ENCODE measurements around the gene CA10. TPM values are rescaled to one million over a fixed set of nuclear protein-coding genes. Genes with fewer than 3 reads are reported as not detected.

CA10 gene
- polyA plus RNA-seq, 6 donors from 2014 or later = not detected

DNA sequence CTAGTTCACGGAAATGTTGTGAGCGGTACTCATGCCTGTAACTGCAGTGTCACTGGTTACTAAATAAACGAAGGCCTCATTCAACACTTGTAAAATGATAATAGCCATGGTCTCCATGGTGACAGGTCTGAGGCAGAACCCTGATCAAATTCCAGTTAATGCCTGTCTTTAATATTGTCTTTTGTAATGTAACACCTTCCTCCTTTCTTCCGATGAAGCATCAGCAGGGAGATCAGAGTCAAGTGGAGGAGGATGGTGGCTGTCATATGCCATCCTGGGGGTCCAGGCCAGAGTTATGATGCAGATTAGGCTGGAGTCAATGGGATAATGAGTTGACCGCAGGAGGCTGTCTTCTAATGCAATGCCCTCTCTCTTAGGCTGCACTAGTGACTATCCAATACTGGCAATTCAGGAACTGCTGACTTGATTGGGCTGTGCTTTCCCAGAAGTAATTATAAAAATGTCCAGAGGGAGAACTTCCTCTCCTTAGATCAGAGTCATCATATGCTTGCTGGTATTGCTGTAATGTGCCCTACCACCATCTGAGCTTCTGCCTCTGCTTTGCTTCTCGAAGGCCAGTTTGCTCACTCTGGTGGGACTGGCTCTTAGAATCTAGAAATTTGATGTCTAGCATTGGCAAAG, 419.1 kb downstream of the CA10 start:
- Mint-ChIP-seq H3K4me3 (no peak overlapping the region), H3K27ac (no peak overlapping the region), H3K27me3 (peaks cover 0 to 7% (median 4%) of the 10 kb centered on the region in 3 donors), H3K4me1 (no peaks in the 10 kb centered on the region), H3K36me3 (no peaks in the 10 kb centered on the region), H3K9me3 (peaks cover 0 to 4% (median 0%) of the 10 kb centered on the region in 7 donors)
- ATAC-seq (ENCODE audit: low read depth in 2 of 2) = no peak
- no peak for DNase-seq

DNA sequence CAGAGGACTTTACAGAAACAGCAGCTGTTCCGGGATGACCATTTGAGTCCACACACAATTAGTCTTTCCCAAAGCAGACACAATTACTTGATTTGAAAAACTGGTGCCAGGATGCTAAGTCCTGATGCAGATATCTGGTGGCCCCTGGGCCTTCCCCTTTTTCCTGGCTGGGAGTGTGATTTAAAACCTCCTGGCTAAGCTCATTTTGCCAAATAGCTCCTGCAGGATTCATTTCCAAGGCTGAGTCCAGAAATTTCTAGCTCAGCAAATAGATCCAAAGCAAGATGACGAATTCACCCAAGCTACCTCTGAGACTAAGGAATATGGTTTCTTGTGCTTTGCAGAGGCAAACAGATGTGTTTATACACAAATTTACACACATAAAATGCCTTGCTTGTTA, 422.2 kb downstream of the CA10 start:
- peaks cover 7 to 18% (median 12%) of the 10 kb centered on the region in 3 donors for H3K27me3 Mint-ChIP-seq
- H3K4me1 Mint-ChIP-seq = no peaks in the 10 kb centered on the region
- no peak for DNase-seq
- peaks cover 0 to 4% (median 0%) of the 10 kb centered on the region in 7 donors for H3K9me3 Mint-ChIP-seq
- H3K36me3 Mint-ChIP-seq = no peaks in the 10 kb centered on the region
- no peak overlapping the region for H3K27ac Mint-ChIP-seq
- no peak for ATAC-seq (ENCODE audit: low read depth in 2 of 2)
- H3K4me3 Mint-ChIP-seq = no peak overlapping the region

- Mint-ChIP-seq H3K4me1 (no peaks in the 10 kb centered on the region), H3K36me3 (no peaks in the 10 kb centered on the region), H3K4me3 (no peak overlapping the region), H3K9me3 (peaks cover 0 to 5% (median 0%) of the 10 kb centered on the region in 7 donors), H3K27ac (no peak overlapping the region), H3K27me3 (peaks cover 0 to 18% (median 12%) of the 10 kb centered on the region in 3 donors)
- ATAC-seq (ENCODE audit: low read depth in 2 of 2) = no peak
- DNase-seq = no peak
Observed at GRCh38 chr17:51734976-51735375, 423.5 kb downstream of the CA10 start.

DNA sequence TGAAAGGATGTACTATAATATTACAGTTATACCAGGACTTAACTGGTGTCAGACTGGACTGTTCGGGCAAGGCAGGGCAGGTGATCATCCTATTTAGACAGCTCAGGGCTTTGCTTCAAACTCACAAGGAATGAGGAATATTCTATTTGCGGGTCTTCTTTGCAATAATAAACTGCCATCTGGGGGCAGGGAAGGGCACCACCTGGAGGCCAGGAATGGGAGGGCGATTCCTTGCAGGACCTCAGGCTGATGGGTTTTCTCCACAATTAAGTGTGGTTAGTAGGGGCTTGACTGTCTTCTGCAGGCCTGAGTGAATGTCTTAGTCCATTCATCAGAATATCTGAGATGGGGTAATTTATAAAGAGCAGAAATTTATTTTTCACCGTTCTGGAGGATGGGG, 424.1 kb downstream of the CA10 start:
- H3K27ac Mint-ChIP-seq = no peak overlapping the region
- no peaks in the 10 kb centered on the region for H3K36me3 Mint-ChIP-seq
- H3K4me1 Mint-ChIP-seq = no peaks in the 10 kb centered on the region
- H3K9me3 Mint-ChIP-seq = peaks cover 0 to 6% (median 0%) of the 10 kb centered on the region in 7 donors
- ATAC-seq (ENCODE audit: low read depth in 2 of 2) (no peak), DNase-seq (no peak)
- H3K4me3 Mint-ChIP-seq = no peak overlapping the region
- H3K27me3 Mint-ChIP-seq = peaks cover 0 to 18% (median 16%) of the 10 kb centered on the region in 3 donors

DNA sequence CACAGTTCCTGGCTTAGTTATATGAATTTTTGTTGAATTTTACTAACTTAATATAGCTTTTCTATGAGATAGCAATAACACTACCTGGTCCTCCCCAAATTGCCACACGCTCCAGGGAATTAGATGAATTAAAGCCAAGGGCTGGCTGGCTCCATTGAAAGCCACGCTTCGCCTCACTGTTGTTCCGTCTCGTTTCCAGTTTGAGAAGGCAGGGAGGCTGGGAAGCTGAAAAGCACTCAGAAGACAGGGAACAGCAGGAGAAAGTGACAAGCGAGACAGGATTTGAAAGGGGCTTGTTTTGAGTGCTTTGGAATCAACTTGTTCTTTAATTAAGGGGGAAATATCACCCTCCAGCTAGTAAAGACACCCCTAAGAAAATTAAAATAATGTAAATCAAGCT, 425.3 kb downstream of the CA10 start:
- H3K27ac Mint-ChIP-seq = no peak overlapping the region
- peaks cover 0 to 3% (median 0%) of the 10 kb centered on the region in 3 donors for H3K4me1 Mint-ChIP-seq
- no peak for DNase-seq
- no peak overlapping the region for H3K4me3 Mint-ChIP-seq
- ATAC-seq (ENCODE audit: low read depth in 2 of 2) = no peak
- peaks cover 0 to 6% (median 0%) of the 10 kb centered on the region in 7 donors for H3K9me3 Mint-ChIP-seq
- peaks cover 13 to 22% (median 18%) of the 10 kb centered on the region in 3 donors for H3K27me3 Mint-ChIP-seq
- no peaks in the 10 kb centered on the region for H3K36me3 Mint-ChIP-seq

DNA sequence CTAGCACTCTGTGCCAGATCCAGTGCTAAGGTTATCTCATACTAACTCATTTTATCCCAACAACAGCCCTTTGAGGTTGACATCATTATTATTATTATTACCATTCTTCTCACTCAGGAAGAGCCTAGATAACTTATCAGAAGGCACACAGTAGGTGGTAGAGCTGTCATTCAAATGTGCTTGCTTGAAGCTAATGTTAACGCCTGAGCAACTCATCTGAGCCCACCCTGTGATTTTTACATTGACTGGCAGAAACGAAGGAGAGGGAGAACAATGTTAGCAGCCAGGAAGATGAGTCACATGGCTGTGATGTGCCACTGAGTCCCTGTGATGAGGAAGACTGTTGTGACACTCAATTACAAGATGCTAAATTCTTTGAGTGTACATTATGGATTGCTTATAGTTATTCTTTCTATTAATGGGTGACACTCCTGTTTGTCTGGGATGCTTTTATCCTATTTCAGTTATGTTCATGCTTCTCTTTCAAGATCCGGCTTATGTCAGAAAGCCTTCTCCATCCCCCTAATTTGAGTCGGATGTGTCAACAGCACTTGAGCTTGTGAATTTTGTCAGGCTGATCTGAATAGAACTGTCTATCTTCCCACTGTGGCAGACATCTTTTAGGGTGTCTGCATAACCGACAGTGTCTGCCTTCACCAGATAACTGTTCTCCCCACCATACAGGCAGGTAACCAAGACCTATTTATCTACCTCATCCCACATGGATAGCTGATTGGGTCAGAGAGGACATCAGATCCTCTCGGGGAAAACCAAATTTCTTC, 426.4 kb downstream of the CA10 start:
- H3K27ac Mint-ChIP-seq = no peak overlapping the region
- peaks cover 13 to 22% (median 18%) of the 10 kb centered on the region in 3 donors for H3K27me3 Mint-ChIP-seq
- peaks cover 0 to 6% (median 0%) of the 10 kb centered on the region in 7 donors for H3K9me3 Mint-ChIP-seq
- ATAC-seq (ENCODE audit: low read depth in 2 of 2) (no peak), DNase-seq (no peak)
- no peak overlapping the region for H3K4me3 Mint-ChIP-seq
- no peaks in the 10 kb centered on the region for H3K36me3 Mint-ChIP-seq
- peaks cover 0 to 3% (median 0%) of the 10 kb centered on the region in 3 donors for H3K4me1 Mint-ChIP-seq

GRCh38 chr17:51730303-51731050, 428.0 kb downstream of the CA10 start:
- Mint-ChIP-seq H3K4me1 (peaks cover 0 to 3% (median 0%) of the 10 kb centered on the region in 3 donors), H3K36me3 (no peaks in the 10 kb centered on the region), H3K9me3 (peaks cover 0 to 6% (median 0%) of the 10 kb centered on the region in 7 donors), H3K27me3 (peaks cover 13 to 22% (median 18%) of the 10 kb centered on the region in 3 donors), H3K27ac (no peak overlapping the region), H3K4me3 (no peak overlapping the region)
- DNase-seq (no peak), ATAC-seq (ENCODE audit: low read depth in 2 of 2) (no peak)

DNA sequence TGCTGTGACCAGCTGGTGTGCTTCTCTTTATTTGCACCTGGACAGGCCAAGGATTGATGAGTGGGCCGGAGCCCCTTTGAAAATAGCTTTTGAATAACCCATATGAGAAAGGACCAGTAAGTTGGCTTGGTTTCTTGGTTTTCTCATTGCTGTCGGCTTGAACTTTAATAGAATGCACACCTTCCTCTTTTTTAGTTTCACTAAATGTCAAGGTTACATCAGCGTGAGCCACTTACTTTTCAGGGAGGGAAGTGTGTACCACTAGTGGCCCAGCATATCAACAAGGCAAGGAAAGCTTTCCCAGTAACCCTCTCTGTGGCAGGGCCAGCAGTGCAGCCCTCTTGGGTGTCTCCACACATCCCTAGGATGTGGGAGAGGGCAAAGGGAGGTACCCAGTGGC, 433.3 kb downstream of the CA10 start:
- H3K9me3 Mint-ChIP-seq = peaks cover 0 to 9% (median 2%) of the 10 kb centered on the region in 7 donors
- ATAC-seq (ENCODE audit: low read depth in 2 of 2) (no peak), DNase-seq (no peak)
- H3K27ac Mint-ChIP-seq = no peak overlapping the region
- H3K27me3 Mint-ChIP-seq = peaks cover 8 to 19% (median 18%) of the 10 kb centered on the region in 3 donors
- no peaks in the 10 kb centered on the region for H3K36me3 Mint-ChIP-seq
- peaks cover 0 to 3% (median 0%) of the 10 kb centered on the region in 3 donors for H3K4me1 Mint-ChIP-seq
- H3K4me3 Mint-ChIP-seq = no peak overlapping the region

GRCh38 chr17:51724043-51724580, 434.4 kb downstream of the CA10 start:
- no peak overlapping the region for H3K27ac Mint-ChIP-seq
- ATAC-seq (ENCODE audit: low read depth in 2 of 2) = no peak
- H3K9me3 Mint-ChIP-seq = peaks cover 0 to 7% (median 2%) of the 10 kb centered on the region in 7 donors
- H3K27me3 Mint-ChIP-seq = peaks cover 11 to 16% (median 12%) of the 10 kb centered on the region in 3 donors
- peaks cover 0 to 3% (median 0%) of the 10 kb centered on the region in 3 donors for H3K4me1 Mint-ChIP-seq
- no peaks in the 10 kb centered on the region for H3K36me3 Mint-ChIP-seq
- DNase-seq = no peak
- H3K4me3 Mint-ChIP-seq = no peak overlapping the region

DNA sequence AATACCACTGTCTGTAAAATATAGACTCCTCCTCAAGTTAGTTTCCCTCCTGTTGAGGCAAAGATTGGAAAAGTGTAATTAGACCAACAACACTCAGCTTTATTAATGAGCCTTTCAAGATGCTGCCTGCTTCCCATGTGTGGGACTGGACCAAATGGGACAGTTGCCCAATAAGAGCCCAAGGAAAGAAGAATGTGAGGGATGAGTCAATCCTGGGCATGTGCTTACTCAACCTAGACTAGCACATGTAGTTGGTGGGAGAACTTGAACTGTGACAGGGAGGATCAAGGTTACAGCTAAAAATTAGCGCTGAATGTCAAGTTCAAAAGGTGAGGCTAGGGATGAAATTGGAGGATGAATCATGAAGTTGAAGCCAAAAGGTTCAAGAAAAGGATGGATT, 435.5 kb downstream of the CA10 start:
- no peak overlapping the region for H3K4me3 Mint-ChIP-seq
- H3K27ac Mint-ChIP-seq = peak overlapping the region in 1 of 6 donors; percentile 50
- H3K36me3 Mint-ChIP-seq = no peaks in the 10 kb centered on the region
- H3K4me1 Mint-ChIP-seq = no peaks in the 10 kb centered on the region
- DNase-seq (no peak), ATAC-seq (ENCODE audit: low read depth in 2 of 2) (no peak)
- H3K27me3 Mint-ChIP-seq = peaks cover 6 to 15% (median 8%) of the 10 kb centered on the region in 3 donors
- H3K9me3 Mint-ChIP-seq = peaks cover 0 to 7% (median 2%) of the 10 kb centered on the region in 7 donors

- no peak overlapping the region for H3K27ac Mint-ChIP-seq
- H3K27me3 Mint-ChIP-seq = peaks cover 6 to 15% (median 8%) of the 10 kb centered on the region in 3 donors
- H3K4me1 Mint-ChIP-seq = no peaks in the 10 kb centered on the region
- no peak for ATAC-seq (ENCODE audit: low read depth in 2 of 2)
- H3K9me3 Mint-ChIP-seq = peaks cover 0 to 7% (median 2%) of the 10 kb centered on the region in 7 donors
- no peak for DNase-seq
- no peaks in the 10 kb centered on the region for H3K36me3 Mint-ChIP-seq
- no peak overlapping the region for H3K4me3 Mint-ChIP-seq
Observed at GRCh38 chr17:51721730-51722129, 436.8 kb downstream of the CA10 start.

DNA sequence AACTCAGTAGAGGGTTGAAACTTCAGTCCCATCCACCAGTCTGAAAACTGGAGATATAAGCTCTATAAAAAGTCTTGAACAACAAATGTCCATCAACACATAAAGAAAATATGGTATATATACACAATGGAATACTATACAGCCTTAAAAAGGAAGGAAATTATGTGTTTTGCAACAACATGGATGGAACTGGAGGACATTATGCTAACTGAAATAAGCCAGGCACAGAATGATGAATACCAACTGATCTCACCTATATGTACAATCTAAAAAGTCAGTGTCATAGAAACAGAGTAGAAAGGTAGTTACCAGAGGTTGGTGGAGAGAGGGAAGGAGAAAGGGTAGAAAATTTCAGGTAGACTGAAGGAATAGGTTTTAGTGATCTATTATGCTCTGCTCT, 438.1 kb downstream of the CA10 start:
- peaks cover 0 to 7% (median 3%) of the 10 kb centered on the region in 7 donors for H3K9me3 Mint-ChIP-seq
- H3K4me1 Mint-ChIP-seq = no peaks in the 10 kb centered on the region
- ATAC-seq (ENCODE audit: low read depth in 2 of 2) (no peak), DNase-seq (no peak)
- no peak overlapping the region for H3K4me3 Mint-ChIP-seq
- peaks cover 6 to 15% (median 8%) of the 10 kb centered on the region in 3 donors for H3K27me3 Mint-ChIP-seq
- no peak overlapping the region for H3K27ac Mint-ChIP-seq
- H3K36me3 Mint-ChIP-seq = no peaks in the 10 kb centered on the region

GRCh38 chr17:51718983-51719382, 439.5 kb downstream of the CA10 start:
- ATAC-seq (ENCODE audit: low read depth in 2 of 2) = no peak
- Mint-ChIP-seq H3K9me3 (peaks cover 0 to 7% (median 3%) of the 10 kb centered on the region in 7 donors), H3K36me3 (no peaks in the 10 kb centered on the region), H3K27me3 (peaks cover 5 to 15% (median 8%) of the 10 kb centered on the region in 3 donors), H3K4me1 (no peaks in the 10 kb centered on the region), H3K4me3 (no peak overlapping the region), H3K27ac (no peak overlapping the region)
- DNase-seq = no peak

All from naive B cell (primary cell).